GM19468 (cell line): ENCODE results near the gene C16orf89.

ENCODE experiments used
- ATAC-seq: cut with Tn5 transposase; IDR thresholded peaks from one replicate; pipeline ENCODE4 v1.9.1; 2021; ENCODE audit warnings: mild to moderate bottlenecking, moderate library complexity, moderate number of reproducible peaks; ENCODE audit not compliant: unreplicated experiment; ENCODE audit errors: extremely low read depth

The C16orf89 gene

GRCh38 chr16:5010576-5011329 is 55.0 kb downstream of the C16orf89 start:
- ATAC-seq: no peak

DNA sequence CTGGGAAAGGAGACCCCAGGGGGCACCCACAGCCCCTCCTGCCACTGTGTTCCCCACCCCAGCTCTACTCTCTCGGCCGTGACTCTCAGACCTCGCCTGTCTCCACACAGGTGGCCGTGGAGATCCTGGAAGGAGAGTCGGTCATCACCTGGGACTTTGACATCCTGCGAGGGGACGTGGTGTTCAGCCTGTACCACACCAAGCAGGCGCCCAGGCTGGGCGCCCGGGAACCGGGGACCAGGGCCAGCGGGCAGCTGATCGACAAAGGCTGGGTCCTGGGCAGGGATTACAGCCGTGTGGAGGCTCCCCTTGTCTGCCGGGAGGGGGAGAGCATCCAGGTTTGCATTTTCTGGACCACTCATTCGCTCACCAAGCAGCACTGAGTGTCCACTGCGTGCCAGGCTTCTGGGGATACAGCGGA is 57.4 kb downstream of the C16orf89 start:
- ATAC-seq: no peak

DNA sequence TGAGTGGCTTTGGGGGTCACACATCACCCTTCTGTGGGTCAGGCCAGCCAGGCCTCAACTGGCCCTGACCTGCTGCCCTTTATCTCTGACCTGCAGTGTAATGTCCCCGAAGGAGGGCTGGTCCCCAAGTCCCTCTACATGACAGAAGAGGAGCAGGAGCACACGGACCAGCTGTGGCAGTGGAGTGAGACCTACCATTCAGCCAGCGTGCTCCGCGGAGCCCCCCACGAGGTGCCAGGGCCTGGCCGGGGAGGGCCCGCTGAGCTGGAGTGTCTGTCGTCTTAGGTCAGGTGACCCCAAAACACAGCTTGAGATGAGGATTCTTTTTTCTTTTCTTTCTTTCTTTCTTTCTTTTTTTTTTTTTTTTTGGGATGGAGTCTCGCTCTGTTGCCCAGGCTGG is 58.5 kb downstream of the C16orf89 start:
- no peak for ATAC-seq

GRCh38 chr16:5006348-5007193 is 59.2 kb downstream of the C16orf89 start:
- ATAC-seq: no peak

GRCh38 chr16:5005916-5006315 is 59.8 kb downstream of the C16orf89 start:
- ATAC-seq: no peak

- no peak for ATAC-seq
Observed at GRCh38 chr16:5004311-5004710, 61.4 kb downstream of the C16orf89 start.

DNA sequence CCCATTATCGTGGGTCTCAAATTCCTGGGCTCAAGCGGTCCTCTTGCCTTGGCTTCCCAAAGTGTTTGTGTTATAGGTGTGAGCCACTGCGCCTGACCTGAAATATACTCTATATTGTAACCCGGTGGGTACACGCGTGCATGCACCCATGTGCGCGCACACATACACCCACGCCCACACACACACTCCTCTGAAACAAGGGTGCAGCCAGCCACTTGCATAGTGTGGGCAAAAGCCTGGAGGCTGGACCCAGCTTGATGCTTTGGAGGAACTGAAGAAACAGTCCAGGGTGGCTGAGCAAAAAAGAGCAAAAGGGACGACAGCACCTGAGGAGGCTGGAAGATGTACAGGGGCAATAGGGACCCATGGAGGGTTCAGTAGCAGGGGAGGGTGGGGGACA is 61.9 kb downstream of the C16orf89 start:
- ATAC-seq: no peak

GRCh38 chr16:5003211-5003610 is 62.5 kb downstream of the C16orf89 start:
- ATAC-seq: no peak

DNA sequence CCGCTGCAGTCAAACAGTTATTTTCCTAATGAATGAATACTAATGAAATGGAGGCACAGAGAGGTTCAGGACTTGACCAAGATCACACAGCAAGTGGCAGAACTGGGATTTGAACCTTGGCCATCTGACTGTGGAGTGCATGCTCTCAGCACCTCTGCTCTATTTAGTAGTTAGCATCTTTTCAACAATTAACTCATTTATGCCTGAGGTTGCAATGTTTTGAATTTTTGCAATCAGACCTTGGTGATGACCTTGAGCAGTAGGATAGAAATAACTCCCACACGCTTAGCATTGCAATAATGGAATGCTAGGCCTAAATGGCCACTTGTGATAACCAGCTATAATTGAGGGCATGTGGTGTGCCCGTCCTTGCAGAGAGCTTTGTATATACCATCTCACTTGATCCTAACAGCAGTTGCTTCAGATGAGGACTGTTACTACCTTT is 63.0 kb downstream of the C16orf89 start:
- no peak for ATAC-seq

DNA sequence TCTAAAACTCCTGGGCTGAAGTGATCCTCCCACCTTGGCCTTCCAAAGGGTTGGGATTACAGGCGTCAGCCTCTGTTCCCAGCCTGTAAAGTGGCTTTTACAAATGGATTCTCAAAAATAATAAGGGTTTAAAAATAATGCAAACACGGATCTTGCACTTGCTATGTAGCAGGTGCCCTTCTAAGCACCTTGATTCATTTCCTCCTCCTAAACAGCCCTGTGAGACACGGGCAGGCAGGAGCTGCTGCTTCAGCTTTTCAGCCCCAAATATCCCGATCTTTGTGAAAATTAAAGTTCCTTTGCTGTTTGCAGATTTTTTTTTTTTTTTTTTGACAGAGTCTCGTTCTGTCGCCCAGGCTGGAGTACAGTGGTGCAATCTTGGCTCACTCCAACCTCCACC is 63.8 kb downstream of the C16orf89 start:
- ATAC-seq: no peak

GRCh38 chr16:5001571-5001970 is 64.2 kb downstream of the C16orf89 start:
- no peak for ATAC-seq

DNA sequence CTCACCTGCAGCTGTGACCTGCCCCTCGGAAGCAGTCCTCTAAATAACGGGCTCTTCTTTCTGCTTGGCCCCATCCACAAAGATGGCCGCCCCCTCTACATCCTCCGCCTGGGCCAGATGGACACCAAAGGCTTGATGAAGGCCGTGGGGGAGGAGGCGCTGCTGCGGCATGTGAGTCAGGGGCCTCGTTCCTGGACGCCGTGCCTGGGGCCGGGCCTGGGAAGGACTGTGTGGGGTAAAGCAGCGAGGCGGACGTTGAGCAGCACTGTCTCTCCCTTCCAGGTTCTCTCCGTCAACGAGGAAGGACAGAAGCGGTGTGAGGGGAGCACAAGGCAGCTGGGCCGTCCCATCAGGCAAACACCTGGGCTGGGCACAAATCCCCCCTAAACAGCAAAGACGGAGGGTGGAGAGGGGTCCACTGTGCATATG is 65.2 kb downstream of the C16orf89 start:
- ATAC-seq: no peak

GRCh38 chr16:4994719-4995434 is 70.9 kb downstream of the C16orf89 start:
- ATAC-seq: no peak
